ENCODE data around the gene VWA5B2. TPM values are rescaled to one million over a fixed set of nuclear protein-coding genes. Genes with fewer than 3 reads are reported as not detected.
"Not testable (repeated sequence)": the region's sequence is repeated elsewhere in the genome, so short reads cannot be mapped to it uniquely, and the experiment has no call there.

Gene VWA5B2
- total RNA-seq, 1 experiment from 2014 or later: 10.6 TPM

DNA sequence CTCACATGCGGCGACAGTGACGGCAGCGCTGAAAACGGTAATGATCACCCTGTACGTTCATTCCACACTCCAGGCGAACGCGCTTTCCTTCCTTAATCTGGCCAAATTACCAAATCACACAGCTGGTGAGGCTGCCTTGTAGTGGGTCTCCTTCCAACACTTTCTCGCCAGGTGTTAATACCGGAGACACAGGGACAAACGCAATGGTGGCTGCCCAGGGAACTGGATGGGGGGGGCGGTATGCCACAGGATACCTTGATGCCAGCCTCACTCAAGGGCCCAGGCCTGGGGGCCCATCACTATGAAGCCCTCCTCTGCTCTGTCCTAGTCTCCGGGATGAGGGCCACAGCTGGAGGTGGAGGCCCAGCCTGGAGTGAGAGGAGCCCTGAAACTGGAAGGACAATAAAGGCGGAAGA lies 33.4 kb downstream of the VWA5B2 start:
- CTCF ChIA-PET: interaction anchor here (0.7 kb wide), 1 partner anchor 33 kb away, joined by 3 read pairs; the partner anchor contains the start of gene VWA5B2
- Histone ChIP-seq H3K27me3 (ENCODE audit: insufficient read depth, low read length) (no peaks in the 10 kb centered on the region), H3K4me3 (replicated peaks in 1 of 2; ENCODE audit: low read depth in 1 of 2, low read length in 2 of 2) (no peak overlapping the region), H3K36me3 (ENCODE audit: control insufficient read depth in 1 of 2, insufficient read depth in 2 of 2, low read length in 2 of 2) (no peaks in the 10 kb centered on the region; a peak in 1 of 4 replicates), H3K27ac (ENCODE audit: low read depth, low read length) (no peak overlapping the region), H3K9me2 (ENCODE audit: insufficient read depth) (no peaks in the 10 kb centered on the region), H3K4me2 (ENCODE audit: low read length) (peak overlapping the region; percentile 92; the same call in 1 of the 2 replicates), H3K79me2 (ENCODE audit: insufficient read depth, low read length) (no peaks in the 10 kb centered on the region), H3K9me3 (ENCODE audit: control insufficient read depth in 1 of 2, insufficient read depth in 1 of 2, low read depth in 1 of 2, low read length in 2 of 2) (no peaks in the 10 kb centered on the region), H3K4me1 (ENCODE audit: control insufficient read depth in 1 of 2, insufficient read depth in 2 of 2, low read length in 2 of 2) (peaks cover 3 to 24% of the 10 kb centered on the region in 2 experiments; a peak in 3 of 4 replicates), H4K20me1 (ENCODE audit: insufficient read depth) (no peaks in the 10 kb centered on the region), H2AFZ (ENCODE audit: low read depth, low read length, poor library complexity, severe bottlenecking) (no peak overlapping the region), H3K9ac (ENCODE audit: low read length) (no peak overlapping the region)
- POLR2A ChIA-PET: no interaction called here
- intact Hi-C loops (cut with micrococcal nuclease): no loop called here
- ATAC-seq (no peak), DNase-seq (ENCODE audit: low read depth, low spot score) (no peak)
- TF ChIP-seq ZNF274 (IDR thresholded peaks at IDR 0.05; ENCODE audit: low read depth, low read length): no peak
- TF ChIP-seq ELF1 (IDR thresholded peaks at IDR 0.05; ENCODE audit: borderline replicate concordance, low read depth): no peak
- TF ChIP-seq SIN3A (IDR thresholded peaks at IDR 0.05; ENCODE audit: low read depth): no peak
- no peak for TF ChIP-seq EZH2 (IDR thresholded peaks at IDR 0.05)
- TF ChIP-seq EZH2phosphoT487 (IDR thresholded peaks at IDR 0.05; ENCODE audit: borderline replicate concordance): no peak
- TF ChIP-seq, protein P1, sequence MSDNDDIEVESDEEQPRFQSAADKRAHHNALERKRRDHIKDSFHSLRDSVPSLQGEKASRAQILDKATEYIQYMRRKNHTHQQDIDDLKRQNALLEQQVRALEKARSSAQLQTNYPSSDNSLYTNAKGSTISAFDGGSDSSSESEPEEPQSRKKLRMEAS (IDR thresholded peaks at IDR 0.05): no peak
- TF ChIP-seq RAD21 (IDR thresholded peaks at IDR 0.05; ENCODE audit: low read depth): no peak
- RAD21 ChIA-PET (ENCODE audit: low non-redundant PET in 1 of 2, low total read pairs in 2 of 2, uncharacterized antibody in 2 of 2, unreplicated experiment in 2 of 2): no interaction called here
- no TSS peak for BruUV-seq (replicated peaks)

DNA sequence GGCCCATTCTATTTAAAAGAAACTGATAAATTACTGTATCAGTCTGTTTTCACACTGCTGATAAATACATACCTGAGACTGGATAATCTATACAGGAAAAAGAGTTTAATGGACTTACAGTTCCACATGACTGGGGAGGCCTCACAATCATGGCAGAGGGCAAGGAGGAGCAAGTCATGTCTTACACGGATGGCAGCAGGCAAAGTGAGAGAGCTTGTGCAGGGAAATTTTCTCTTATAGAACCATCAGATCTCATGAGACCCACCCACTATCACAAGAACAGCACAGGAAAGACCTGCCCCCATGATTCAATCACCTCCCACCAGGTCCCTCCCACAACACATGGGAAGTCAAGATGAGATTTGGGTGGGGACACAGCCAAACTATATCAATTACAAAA lies 37.9 kb downstream of the VWA5B2 start:
- DNase-seq (ENCODE audit: low read depth, low spot score); H3K4me1 ChIP-seq (ENCODE audit: control insufficient read depth in 1 of 2, insufficient read depth in 2 of 2, low read length in 2 of 2); BruUV-seq (replicated peaks); H2AFZ ChIP-seq (ENCODE audit: low read depth, low read length, poor library complexity, severe bottlenecking); POLR2A ChIA-PET; H3K4me3 ChIP-seq (replicated peaks in 1 of 2; ENCODE audit: low read depth in 1 of 2, low read length in 2 of 2); ATAC-seq; H3K27ac ChIP-seq (ENCODE audit: low read depth, low read length); H4K20me1 ChIP-seq (ENCODE audit: insufficient read depth); intact Hi-C loops (cut with micrococcal nuclease); H3K4me2 ChIP-seq (ENCODE audit: low read length); CTCF ChIA-PET; H3K9ac ChIP-seq (ENCODE audit: low read length); H3K79me2 ChIP-seq (ENCODE audit: insufficient read depth, low read length); H3K9me2 ChIP-seq (ENCODE audit: insufficient read depth); H3K36me3 ChIP-seq (ENCODE audit: control insufficient read depth in 1 of 2, insufficient read depth in 2 of 2, low read length in 2 of 2); RAD21 ChIA-PET (ENCODE audit: low non-redundant PET in 1 of 2, low total read pairs in 2 of 2, uncharacterized antibody in 2 of 2, unreplicated experiment in 2 of 2); H3K9me3 ChIP-seq (ENCODE audit: control insufficient read depth in 1 of 2, insufficient read depth in 1 of 2, low read depth in 1 of 2, low read length in 2 of 2); H3K27me3 ChIP-seq (ENCODE audit: insufficient read depth, low read length): not testable (repeated sequence)
